Uterus (tissue), 4 donors: ENCODE measurements around the gene CDK4. TPM values are rescaled to one million over a fixed set of nuclear protein-coding genes. Genes with fewer than 3 reads are reported as not detected.

Source experiments
- DNase-seq, 2 donors: peaks; one replicate each; pipeline ENCODE4 v3.0.0-alpha.2; 2019 to 2020
- H3K27ac ChIP-seq, 2 donors: fragments of 200-600 bp; sonication (generic); 1 replicate in 1 of 2; 2 replicates in 1 of 2; pipeline ENCODE4 v1.5.1; 2016 to 2018
- H3K27me3 ChIP-seq, 2 donors: fragments of 200-600 bp; sonication (generic); one replicate each; pipeline ENCODE4 v1.5.1; 2018 to 2019; ENCODE audit warnings: control low read depth in 1 of 2
- H3K36me3 ChIP-seq, 2 donors: fragments of 200-600 bp; sonication (generic); one replicate each; pipeline ENCODE4 v1.5.1; 2019; ENCODE audit warnings: control low read depth in 1 of 2
- H3K4me1 ChIP-seq, 2 donors: fragments of 200-600 bp; sonication (generic); one replicate each; pipeline ENCODE4 v1.5.1; 2018 to 2019; ENCODE audit warnings: control low read depth in 1 of 2
- H3K4me3 ChIP-seq, 2 donors: fragments of 200-600 bp; sonication (generic); 1 replicate in 1 of 2; 2 replicates in 1 of 2; pipeline ENCODE4 v1.5.1; 2018 to 2019; ENCODE audit warnings: mild to moderate bottlenecking in 1 of 2
- H3K9me3 ChIP-seq, 2 donors: fragments of 200-600 bp; sonication (generic); one replicate each; pipeline ENCODE4 v1.5.1; 2019; ENCODE audit warnings: control low read depth in 1 of 2
- CTCF ChIP-seq, 4 experiments: fragments of 200-600 bp in 2 of 4; fragments of 450-650 bp in 2 of 4; sonication (generic) in 2 of 4; IDR thresholded peaks; one replicate each; pipeline ENCODE4 v1.5.1; 2016 to 2019; ENCODE audit warnings: antibody characterized with exemption in 4 of 4, mild to moderate bottlenecking in 2 of 4, moderate library complexity in 1 of 4
- POLR2A ChIP-seq, 2 donors: fragments of 450-650 bp; IDR thresholded peaks; one replicate each; pipeline ENCODE4 v1.6.1; 2016; ENCODE audit warnings: antibody characterized with exemption in 2 of 2, mild to moderate bottlenecking in 1 of 2, moderate library complexity in 1 of 2
- intact Hi-C: fragments of 100-400 bp; cut with DNase I; formaldehyde crosslinking; loops from one replicate; pipeline ENCODE4 v1.15.1; 2023; ENCODE audit warnings: low total_unique reads
- total RNA-seq, 4 donors: library from RNA; depleted of rRNA in 3 of 4; stranded (reverse); fragments of >200 nt in 3 of 4; gene quantifications; one replicate each; pipeline versions ENCODE4 v1.1.0 to v1.2.4, GENCODE V29; 2014 to 2023
- donor health status: DM: yes; HTN: yes; CAD: no.

CDK4 gene
- total RNA-seq, 4 donors from 2014 or later: 60.0 to 190 (median 110) TPM

GRCh38 chr12:57734591-57734990, 17.5 kb downstream of the CDK4 start:
- no peak for DNase-seq
- no peaks in the 10 kb centered on the region for H3K36me3 ChIP-seq
- H3K9me3 ChIP-seq: no peaks in the 10 kb centered on the region
- peaks cover 0 to 29% of the 10 kb centered on the region in 2 donors for H3K4me1 ChIP-seq
- no peak overlapping the region for H3K4me3 ChIP-seq
- peaks cover 17 to 29% of the 10 kb centered on the region in 2 donors for H3K27me3 ChIP-seq
- intact Hi-C loops: no loop called here
- TF ChIP-seq CTCF (IDR thresholded peaks at IDR 0.05) (no peak), POLR2A (IDR thresholded peaks at IDR 0.05) (no peak)
- H3K27ac ChIP-seq: no peak overlapping the region

- intact Hi-C loops: no loop called here
- H3K4me3 ChIP-seq: no peak overlapping the region
- no peaks in the 10 kb centered on the region for H3K9me3 ChIP-seq
- no peak overlapping the region for H3K27ac ChIP-seq
- TF ChIP-seq CTCF (IDR thresholded peaks at IDR 0.05) (no peak), POLR2A (IDR thresholded peaks at IDR 0.05) (no peak)
- peaks cover 13 to 29% of the 10 kb centered on the region in 2 donors for H3K27me3 ChIP-seq
- no peak for DNase-seq
- H3K4me1 ChIP-seq: peaks cover 0 to 29% of the 10 kb centered on the region in 2 donors
- H3K36me3 ChIP-seq: no peaks in the 10 kb centered on the region
Observed at GRCh38 chr12:57733928-57734327, 18.2 kb downstream of the CDK4 start.

- Histone ChIP-seq H3K9me3 (no peaks in the 10 kb centered on the region), H3K27ac (no peak overlapping the region), H3K4me1 (peaks cover 0 to 21% of the 10 kb centered on the region in 2 donors), H3K4me3 (no peak overlapping the region), H3K27me3 (peaks cover 6 to 20% of the 10 kb centered on the region in 2 donors), H3K36me3 (no peaks in the 10 kb centered on the region)
- intact Hi-C loops: no loop called here
- TF ChIP-seq CTCF (IDR thresholded peaks at IDR 0.05): no peak
- TF ChIP-seq POLR2A (IDR thresholded peaks at IDR 0.05): no peak
- no peak for DNase-seq
Observed at GRCh38 chr12:57732726-57733593, 19.1 kb downstream of the CDK4 start.

GRCh38 chr12:57732270-57732669, 19.8 kb downstream of the CDK4 start:
- H3K4me1 ChIP-seq: peaks cover 0 to 14% of the 10 kb centered on the region in 2 donors
- intact Hi-C loops: no loop called here
- H3K27me3 ChIP-seq: peaks cover 4 to 14% of the 10 kb centered on the region in 2 donors
- no peak for DNase-seq
- no peak for TF ChIP-seq POLR2A (IDR thresholded peaks at IDR 0.05)
- TF ChIP-seq CTCF (IDR thresholded peaks at IDR 0.05): no peak
- no peaks in the 10 kb centered on the region for H3K9me3 ChIP-seq
- no peak overlapping the region for H3K27ac ChIP-seq
- no peaks in the 10 kb centered on the region for H3K36me3 ChIP-seq
- no peak overlapping the region for H3K4me3 ChIP-seq

GRCh38 chr12:57731411-57732080, 20.6 kb downstream of the CDK4 start:
- intact Hi-C loops: no loop called here
- Histone ChIP-seq H3K27me3 (peaks cover 0 to 7% of the 10 kb centered on the region in 2 donors), H3K36me3 (no peaks in the 10 kb centered on the region), H3K4me1 (peaks cover 0 to 10% of the 10 kb centered on the region in 2 donors), H3K9me3 (no peaks in the 10 kb centered on the region), H3K4me3 (no peak overlapping the region), H3K27ac (no peak overlapping the region)
- DNase-seq: no peak
- TF ChIP-seq CTCF (IDR thresholded peaks at IDR 0.05) (no peak), POLR2A (IDR thresholded peaks at IDR 0.05) (no peak)
